HuH-7 (cell line): ENCODE data around the gene TBC1D25.
A peak's percentile ranks its signal among the peaks of the same experiment; 100 is the strongest.
"Not testable (repeated sequence)": the region's sequence is repeated elsewhere in the genome, so short reads cannot be mapped to it uniquely, and the experiment has no call there.

Source experiments
- DNase-seq: peaks from one replicate; pipeline ENCODE4 v3.0.0; 2011; ENCODE audit warnings: low spot score

Gene TBC1D25

GRCh38 chrX:48516285-48516684 lies 23.2 kb upstream of the TBC1D25 start:
- no peak for DNase-seq

GRCh38 chrX:48516987-48517386 lies 22.5 kb upstream of the TBC1D25 start:
- no peak for DNase-seq

GRCh38 chrX:48519481-48519880 lies 20.0 kb upstream of the TBC1D25 start:
- DNase-seq, result not testable (repeated sequence)

DNA sequence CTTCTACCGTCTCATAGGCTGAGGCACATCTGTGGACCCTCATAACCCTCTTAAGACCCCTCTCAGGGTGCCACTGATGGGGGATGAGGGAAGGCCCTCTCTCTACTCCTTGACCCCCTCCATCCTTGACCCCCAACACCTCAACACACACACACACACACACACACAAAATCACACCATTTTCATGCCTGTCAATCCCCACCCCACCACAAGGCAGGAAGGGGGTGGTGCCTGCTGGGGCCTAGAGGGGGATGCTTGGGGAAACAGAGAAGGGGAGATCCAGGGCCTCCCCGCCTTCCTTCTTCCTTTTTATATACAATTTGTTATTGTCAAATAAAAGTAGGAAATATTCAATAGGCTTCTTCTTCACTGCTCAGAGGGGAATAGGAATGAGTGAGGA lies 19.1 kb upstream of the TBC1D25 start:
- no peak for DNase-seq

- DNase-seq, result peak; percentile 38
These were observed 18.6 kb upstream of the TBC1D25 start for GRCh38 chrX:48520976-48521352.

DNA sequence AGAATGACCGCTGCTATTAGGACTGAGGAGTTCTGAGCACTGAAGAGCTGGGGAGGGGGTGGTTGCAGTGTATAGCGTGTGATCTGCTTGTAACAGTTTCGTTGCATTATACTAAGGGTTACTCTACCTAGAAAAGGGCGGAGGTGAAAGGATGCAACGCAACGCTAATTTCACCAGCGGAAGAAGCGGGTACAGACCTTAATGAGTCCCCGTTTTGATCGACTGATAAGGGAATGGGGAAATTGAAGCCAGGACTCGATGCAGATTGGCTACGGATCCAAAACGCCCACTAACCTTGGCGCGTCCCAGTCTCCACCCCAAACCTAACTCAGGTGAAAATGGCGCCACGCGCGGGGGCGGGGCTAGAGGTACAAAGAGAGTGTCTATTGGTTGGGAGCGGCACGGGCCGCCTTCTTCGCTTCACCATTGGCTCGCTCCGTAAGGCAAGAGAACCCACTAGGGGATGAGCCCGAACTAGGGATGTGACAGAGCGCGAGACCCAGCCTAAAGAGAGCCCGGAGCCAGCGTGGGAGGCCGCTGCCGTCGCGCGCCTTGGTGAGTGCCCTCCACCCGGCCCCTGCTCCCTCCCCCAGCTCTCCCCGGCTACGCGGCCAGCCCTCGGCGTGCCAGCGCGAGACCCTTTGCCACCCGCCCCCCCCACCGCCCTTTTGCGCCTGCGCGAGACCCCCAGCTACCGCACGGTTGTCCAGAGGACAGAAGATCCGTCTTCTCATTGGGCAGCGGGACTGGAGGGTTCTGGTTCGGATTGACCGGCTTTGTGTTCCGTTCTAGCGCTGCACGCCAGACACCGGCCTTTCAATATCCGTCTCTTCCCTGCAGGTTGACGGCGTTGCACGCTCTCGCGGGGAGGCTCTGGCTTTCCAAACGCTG lies 17.9 kb upstream of the TBC1D25 start, which contains the start of gene EBP:
TSS of gene EBP (plus strand) at position 456 of the 891 bp plus-strand sequence. CDS start 1,964 bp downstream, outside the sequence.
- peak; percentile 97 for DNase-seq

- peak; percentile 40 for DNase-seq
These were observed 17.2 kb upstream of the TBC1D25 start for GRCh38 chrX:48522291-48522690.

DNA sequence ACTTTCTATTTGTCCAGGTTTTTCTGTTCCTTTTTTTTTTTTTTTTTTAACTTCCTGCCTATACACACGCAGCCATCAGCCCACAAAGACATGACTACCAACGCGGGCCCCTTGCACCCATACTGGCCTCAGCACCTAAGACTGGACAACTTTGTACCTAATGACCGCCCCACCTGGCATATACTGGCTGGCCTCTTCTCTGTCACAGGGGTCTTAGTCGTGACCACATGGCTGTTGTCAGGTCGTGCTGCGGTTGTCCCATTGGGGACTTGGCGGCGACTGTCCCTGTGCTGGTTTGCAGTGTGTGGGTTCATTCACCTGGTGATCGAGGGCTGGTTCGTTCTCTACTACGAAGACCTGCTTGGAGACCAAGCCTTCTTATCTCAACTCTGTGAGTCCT lies 15.8 kb upstream of the TBC1D25 start:
- DNase-seq, result no peak

- not testable (repeated sequence) for DNase-seq
These were observed 13.7 kb upstream of the TBC1D25 start for GRCh38 chrX:48525853-48526252.

DNA sequence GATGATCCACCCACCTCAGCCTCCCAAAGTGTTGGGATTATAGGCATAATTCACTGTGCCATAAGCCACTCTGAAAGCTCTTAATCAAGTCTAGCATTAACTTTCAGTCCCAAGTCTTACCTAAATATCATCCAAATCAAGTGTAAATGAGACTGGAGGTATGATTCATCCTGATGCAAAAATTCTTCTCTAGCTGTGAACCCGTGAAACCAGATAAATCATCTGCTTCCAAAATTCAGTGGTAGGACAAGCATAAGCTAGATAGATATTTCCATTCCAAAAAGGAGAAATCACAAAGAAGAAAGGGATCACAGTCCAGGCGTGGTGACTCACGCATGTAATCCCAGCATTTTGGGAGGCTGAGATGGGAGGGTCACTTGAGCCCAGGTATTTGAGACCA lies 8.8 kb upstream of the TBC1D25 start:
- DNase-seq, result no peak

GRCh38 chrX:48531358-48531959 lies 8.1 kb upstream of the TBC1D25 start:
- DNase-seq, result no peak

GRCh38 chrX:48532161-48532560 lies 7.4 kb upstream of the TBC1D25 start:
- no peak for DNase-seq

- no peak for DNase-seq
These were observed 6.3 kb upstream of the TBC1D25 start for GRCh38 chrX:48533165-48533564.

DNA sequence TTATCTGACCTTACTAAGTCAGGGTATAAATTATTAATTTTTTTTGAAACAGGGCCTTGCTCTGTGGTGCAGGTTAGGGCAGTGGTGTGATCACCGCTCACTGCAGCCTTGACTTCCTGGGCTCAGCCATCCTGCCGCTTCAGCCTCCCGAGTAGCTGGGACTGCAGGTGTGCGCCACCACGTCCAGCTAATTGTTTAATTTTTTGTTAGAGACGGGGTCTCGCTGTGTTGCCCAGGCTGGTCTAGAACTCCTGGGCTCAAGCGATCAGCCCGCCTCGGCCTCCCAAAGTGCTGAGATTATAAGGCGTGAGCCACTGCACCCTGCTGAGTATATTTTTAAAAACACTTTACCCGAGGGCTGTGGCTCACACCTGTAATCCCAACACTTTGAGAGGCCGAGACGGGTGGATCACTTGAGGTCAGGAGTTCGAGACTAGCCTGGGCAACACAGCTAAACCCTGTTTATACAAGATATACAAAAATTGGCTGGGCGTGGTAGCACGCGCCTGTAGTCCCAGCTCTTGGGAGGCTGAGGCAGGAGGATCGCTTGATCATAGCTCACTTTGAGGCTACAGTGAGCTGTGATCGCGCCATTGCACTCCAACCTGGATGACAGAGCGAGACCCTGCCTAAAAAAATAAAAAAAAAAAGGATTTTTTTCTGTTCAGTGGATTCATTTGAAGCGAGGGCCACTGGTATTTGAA lies 721 bp upstream of the TBC1D25 start:
- DNase-seq, result no peak

GRCh38 chrX:48540028-48540375 lies 488 bp downstream of the TBC1D25 start:
- peak; percentile 58 for DNase-seq

GRCh38 chrX:48540480-48540879 lies 966 bp downstream of the TBC1D25 start:
- DNase-seq, result no peak

GRCh38 chrX:48541140-48541814 lies 1.8 kb downstream of the TBC1D25 start:
- no peak for DNase-seq

GRCh38 chrX:48548871-48549270 lies 9.4 kb downstream of the TBC1D25 start:
- DNase-seq, result no peak

DNA sequence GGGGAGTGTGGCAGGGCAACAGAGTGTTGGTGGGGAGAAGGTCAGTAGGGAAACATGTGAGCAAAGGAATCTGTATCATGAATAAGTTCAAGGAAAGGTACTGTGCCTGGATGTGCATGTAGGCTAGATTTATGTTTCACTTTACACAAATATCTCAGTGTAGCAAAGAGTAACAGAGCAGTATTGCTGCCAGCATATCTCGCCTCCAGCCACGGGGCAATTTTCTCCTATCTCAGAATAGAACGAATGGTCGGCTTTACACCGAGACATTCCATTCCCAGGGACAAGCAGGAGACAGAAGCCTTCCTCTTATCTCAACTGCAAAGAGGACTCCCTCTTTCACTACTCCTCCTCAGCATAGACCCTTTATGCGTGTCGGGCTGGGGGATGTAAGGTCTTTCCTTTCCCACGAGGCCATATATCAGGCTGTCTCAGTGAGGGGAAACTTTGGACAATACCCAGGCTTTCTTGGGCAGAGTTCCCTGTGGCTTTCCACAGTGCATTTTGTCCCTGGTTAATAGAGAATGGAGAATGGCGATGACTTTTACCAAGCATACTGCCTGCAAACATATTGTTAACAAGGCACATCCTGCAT lies 16.3 kb downstream of the TBC1D25 start:
- not testable (repeated sequence) for DNase-seq

GRCh38 chrX:48558271-48558670 lies 18.8 kb downstream of the TBC1D25 start:
- DNase-seq, result no peak

DNA sequence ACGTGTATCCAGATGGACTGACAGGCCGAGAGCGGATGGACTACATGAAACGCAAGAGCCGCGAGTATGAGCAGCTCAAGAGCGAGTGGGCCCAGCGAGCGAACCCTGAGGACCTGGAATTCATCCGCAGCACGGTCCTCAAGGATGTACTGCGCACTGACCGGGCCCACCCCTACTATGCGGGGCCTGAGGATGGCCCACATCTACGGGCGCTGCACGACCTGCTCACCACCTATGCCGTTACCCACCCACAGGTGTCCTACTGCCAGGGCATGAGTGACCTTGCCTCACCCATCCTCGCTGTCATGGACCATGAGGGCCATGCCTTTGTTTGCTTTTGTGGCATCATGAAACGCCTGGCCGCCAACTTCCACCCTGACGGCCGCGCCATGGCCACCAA lies 20.1 kb downstream of the TBC1D25 start:
- no peak for DNase-seq

DNA sequence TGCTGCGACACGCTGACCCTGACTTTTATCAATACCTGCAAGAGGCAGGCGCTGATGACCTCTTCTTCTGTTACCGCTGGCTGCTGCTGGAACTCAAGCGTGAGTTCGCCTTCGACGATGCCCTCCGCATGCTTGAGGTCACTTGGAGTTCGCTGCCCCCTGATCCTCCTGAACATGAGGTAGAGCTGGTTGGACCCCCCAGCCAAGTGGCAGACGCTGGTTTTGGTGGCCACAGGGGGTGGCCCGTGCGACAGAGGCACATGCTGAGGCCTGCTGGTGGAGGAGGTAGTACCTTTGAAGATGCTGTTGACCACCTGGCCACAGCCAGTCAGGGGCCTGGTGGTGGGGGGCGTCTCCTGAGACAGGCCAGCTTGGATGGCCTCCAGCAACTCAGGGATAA lies 20.5 kb downstream of the TBC1D25 start:
- DNase-seq, result no peak
